Gastroesophageal sphincter (tissue), 3 donors: ENCODE results near the gene OPN1SW.

ENCODE experiments used
- EP300 ChIP-seq: sonication (generic); formaldehyde crosslinking; IDR thresholded peaks from one replicate; pipeline ENCODE4 v1.6.1; 2017; ENCODE audit warnings: antibody characterized with exemption, mild to moderate bottlenecking
- POLR2A ChIP-seq, 2 donors: fragments of 450-650 bp; IDR thresholded peaks; one replicate each; pipeline ENCODE4 v1.6.1; 2017; ENCODE audit warnings: antibody characterized with exemption in 2 of 2, mild to moderate bottlenecking in 2 of 2, moderate library complexity in 1 of 2
- POLR2AphosphoS5 ChIP-seq: sonication (generic); formaldehyde crosslinking; IDR thresholded peaks from one replicate; pipeline ENCODE4 v1.6.1; 2017; ENCODE audit warnings: antibody characterized with exemption
- TF ChIP-seq, protein P1 (sequence below), 4 experiments: fragments of 200-600 bp in 2 of 4; fragments of 450-650 bp in 2 of 4; sonication (generic) in 1 of 4; IDR thresholded peaks; one replicate each; pipeline ENCODE4 v1.5.1; 2017 to 2019; ENCODE audit warnings: antibody characterized with exemption in 4 of 4, mild to moderate bottlenecking in 2 of 4, moderate library complexity in 2 of 4

DNA sequence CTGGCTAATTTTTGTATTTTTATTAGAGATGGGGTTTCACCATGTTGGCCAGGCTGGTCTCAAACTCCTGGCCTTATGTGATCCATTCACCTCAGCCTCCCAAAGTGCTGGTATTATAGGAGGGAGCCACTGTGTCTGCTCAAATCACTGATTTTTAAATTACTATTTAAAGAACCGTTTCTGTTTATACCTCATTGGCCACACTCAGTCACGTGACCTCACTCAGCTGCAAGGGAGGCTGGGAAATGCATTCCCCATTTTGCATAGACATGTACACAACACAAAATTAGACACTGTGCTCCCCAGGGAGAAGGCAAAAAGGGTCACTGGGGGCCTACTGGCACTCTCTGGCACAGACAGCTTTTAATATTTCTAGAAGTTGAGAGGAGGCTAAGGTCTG lies 50.1 kb downstream of the OPN1SW start:
- TF ChIP-seq, protein P1, sequence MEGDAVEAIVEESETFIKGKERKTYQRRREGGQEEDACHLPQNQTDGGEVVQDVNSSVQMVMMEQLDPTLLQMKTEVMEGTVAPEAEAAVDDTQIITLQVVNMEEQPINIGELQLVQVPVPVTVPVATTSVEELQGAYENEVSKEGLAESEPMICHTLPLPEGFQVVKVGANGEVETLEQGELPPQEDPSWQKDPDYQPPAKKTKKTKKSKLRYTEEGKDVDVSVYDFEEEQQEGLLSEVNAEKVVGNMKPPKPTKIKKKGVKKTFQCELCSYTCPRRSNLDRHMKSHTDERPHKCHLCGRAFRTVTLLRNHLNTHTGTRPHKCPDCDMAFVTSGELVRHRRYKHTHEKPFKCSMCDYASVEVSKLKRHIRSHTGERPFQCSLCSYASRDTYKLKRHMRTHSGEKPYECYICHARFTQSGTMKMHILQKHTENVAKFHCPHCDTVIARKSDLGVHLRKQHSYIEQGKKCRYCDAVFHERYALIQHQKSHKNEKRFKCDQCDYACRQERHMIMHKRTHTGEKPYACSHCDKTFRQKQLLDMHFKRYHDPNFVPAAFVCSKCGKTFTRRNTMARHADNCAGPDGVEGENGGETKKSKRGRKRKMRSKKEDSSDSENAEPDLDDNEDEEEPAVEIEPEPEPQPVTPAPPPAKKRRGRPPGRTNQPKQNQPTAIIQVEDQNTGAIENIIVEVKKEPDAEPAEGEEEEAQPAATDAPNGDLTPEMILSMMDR (IDR thresholded peaks at IDR 0.05), result no peak
- TF ChIP-seq POLR2A (IDR thresholded peaks at IDR 0.05), result no peak
- TF ChIP-seq EP300, result no peak
- TF ChIP-seq POLR2AphosphoS5, result no peak
